BJ (cell line): ENCODE data around the gene APPBP2. TPM values are rescaled to one million over a fixed set of nuclear protein-coding genes. Genes with fewer than 3 reads are reported as not detected.
"Not testable (repeated sequence)": the region's sequence is repeated elsewhere in the genome, so short reads cannot be mapped to it uniquely, and the experiment has no call there.

ENCODE experiments used
- CTCF ChIA-PET: fragments of 350-600 bp; formaldehyde crosslinking; extraction: SDS; loops from one replicate; lab custom pipeline; 2021; ENCODE audit warnings: antibody characterized with exemption, inconsistent platforms; lab: Yijun Ruan, JAX
- POLR2A ChIA-PET: fragments of 300-600 bp; sonication (Branson Sonifier 250); formaldehyde crosslinking; extraction: SDS; loops from one replicate; lab custom pipeline; 2021; ENCODE audit warnings: antibody characterized with exemption; lab: Charles Lee
- DNase-seq: peaks from one replicate; pipeline ENCODE4 v3.0.0-alpha.2; 2011; ENCODE audit warnings: low read depth
- H3K27me3 ChIP-seq: 2 replicates; pipeline ENCODE4 v1.6.0; 2011; ENCODE audit warnings: low read length; ENCODE audit not compliant: control insufficient read depth, insufficient read depth
- H3K36me3 ChIP-seq: 2 replicates; pipeline ENCODE4 v1.5.1; 2011; ENCODE audit warnings: low read length; ENCODE audit not compliant: control insufficient read depth, insufficient read depth
- H3K4me3 ChIP-seq: 2 replicates; pipeline ENCODE4 v1.5.1; 2011; ENCODE audit warnings: low read depth, mild to moderate bottlenecking, control low read depth, low read length
- CTCF ChIP-seq: IDR thresholded peaks from 2 replicates; pipeline ENCODE4 v1.5.1; 2011; ENCODE audit warnings: low read depth, mild to moderate bottlenecking, control low read depth, inconsistent platforms, low read length, moderate library complexity; ENCODE audit not compliant: insufficient read depth
- polyA plus RNA-seq: library from polyadenylated mRNA; depleted of rRNA; stranded (reverse); fragments of >200 nt; gene quantifications from 2 replicates; pipeline ENCODE4 v1.2.3, GENCODE V29; 2011

APPBP2 gene
- polyA plus RNA-seq, 1 experiment = 14.8 TPM

GRCh38 chr17:60501589-60501988 is 24.5 kb downstream of the APPBP2 start:
- H3K27me3 ChIP-seq = no peaks in the 10 kb centered on the region

GRCh38 chr17:60496041-60496440 is 30.0 kb downstream of the APPBP2 start:
- Histone ChIP-seq H3K27me3 (no peaks in the 10 kb centered on the region), H3K36me3 (peaks cover 12% of the 10 kb centered on the region), H3K4me3 (no peak overlapping the region)
- ChIA-PET CTCF (interaction anchor here (2.5 kb wide), 1 partner anchor 105 kb away, joined by 7 read pairs; no protein-coding TSS in a partner anchor), POLR2A (no interaction called here)
- no peak for TF ChIP-seq CTCF
- DNase-seq = peak; percentile 12

More at GRCh38 chr17:60501589-60501988, 24.5 kb downstream of the APPBP2 start:
- peaks cover 3% of the 10 kb centered on the region for H3K36me3 ChIP-seq
- no peak for TF ChIP-seq CTCF
- POLR2A ChIA-PET = no interaction called here
- no peak overlapping the region for H3K4me3 ChIP-seq
- CTCF ChIA-PET = no interaction called here
- no peak for DNase-seq

- no peak overlapping the region for H3K4me3 ChIP-seq
- no peak for DNase-seq
- no peak for TF ChIP-seq CTCF
- ChIA-PET CTCF (interaction anchor here (2.5 kb wide), 1 partner anchor 106 kb away, joined by 7 read pairs; no protein-coding TSS in a partner anchor), POLR2A (no interaction called here)
- no peaks in the 10 kb centered on the region for H3K27me3 ChIP-seq
- H3K36me3 ChIP-seq = peaks cover 14% of the 10 kb centered on the region
Measured at GRCh38 chr17:60495260-60495659, 30.8 kb downstream of the APPBP2 start.

GRCh38 chr17:60493847-60494321 is 32.2 kb downstream of the APPBP2 start:
- H3K4me3 ChIP-seq = no peak overlapping the region
- ChIA-PET POLR2A (no interaction called here), CTCF (interaction anchor here (2.5 kb wide), 1 partner anchor 107 kb away, joined by 7 read pairs; no protein-coding TSS in a partner anchor)
- no peaks in the 10 kb centered on the region for H3K27me3 ChIP-seq
- no peak for TF ChIP-seq CTCF
- DNase-seq = no peak
- H3K36me3 ChIP-seq = peaks cover 14% of the 10 kb centered on the region

- H3K4me3 ChIP-seq = no peak overlapping the region
- peaks cover 11% of the 10 kb centered on the region for H3K36me3 ChIP-seq
- no peak for TF ChIP-seq CTCF
- H3K27me3 ChIP-seq = no peaks in the 10 kb centered on the region
- POLR2A ChIA-PET = no interaction called here
- no peak for DNase-seq
- CTCF ChIA-PET = interaction anchor here (1.8 kb wide), 1 partner anchor 25 kb away, joined by 6 read pairs; no protein-coding TSS in a partner anchor
Measured at GRCh38 chr17:60491771-60492170, 34.3 kb downstream of the APPBP2 start.

GRCh38 chr17:60490594-60490993 is 35.4 kb downstream of the APPBP2 start:
- H3K27me3 ChIP-seq, H3K4me3 ChIP-seq, POLR2A ChIA-PET, DNase-seq: not testable (repeated sequence)
- peaks cover 11% of the 10 kb centered on the region for H3K36me3 ChIP-seq
- CTCF ChIA-PET = interaction anchor here (0.8 to 1.8 kb wide), 2 partner anchors 24 to 150 kb away, joined by 3 to 6 read pairs; no protein-coding TSS in a partner anchor
